Esophagus squamous epithelium (tissue), 4 donors: ENCODE measurements around the gene SH3D21.

Source experiments
- POLR2A ChIP-seq, 4 donors: fragments of 450-650 bp; IDR thresholded peaks; one replicate each; pipeline ENCODE4 v1.6.1; 2017; ENCODE audit warnings: antibody characterized with exemption in 4 of 4, mild to moderate bottlenecking in 4 of 4, moderate library complexity in 3 of 4
- TF ChIP-seq, protein P1 (sequence below), 6 experiments: fragments of 450-650 bp in 4 of 6; fragments of 200-600 bp in 2 of 6; sonication (generic) in 2 of 6; IDR thresholded peaks; one replicate each; pipeline ENCODE4 v1.5.1; 2016 to 2019; ENCODE audit warnings: antibody characterized with exemption in 6 of 6, mild to moderate bottlenecking in 4 of 6, moderate library complexity in 4 of 6

DNA sequence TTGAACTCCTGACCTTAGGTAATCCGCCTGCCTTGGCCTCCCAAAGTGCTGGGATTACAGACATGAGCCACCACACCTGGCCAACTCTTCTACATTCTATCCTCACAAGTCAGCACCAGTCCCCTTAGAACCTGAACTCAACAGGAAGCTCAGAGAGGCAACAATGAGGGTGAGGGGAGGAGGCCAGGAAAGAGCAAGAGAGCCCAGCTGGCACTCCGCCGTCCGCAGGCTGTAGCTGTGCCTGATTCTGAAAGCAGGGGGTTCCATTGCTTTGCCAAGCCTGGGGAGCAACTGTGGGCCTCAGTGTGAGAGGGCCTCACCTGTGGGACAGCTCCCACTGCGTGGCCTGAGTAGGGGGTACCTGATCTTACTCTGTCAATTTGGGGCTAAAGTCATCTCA, 60.9 kb downstream of the SH3D21 start:
- TF ChIP-seq, protein P1, sequence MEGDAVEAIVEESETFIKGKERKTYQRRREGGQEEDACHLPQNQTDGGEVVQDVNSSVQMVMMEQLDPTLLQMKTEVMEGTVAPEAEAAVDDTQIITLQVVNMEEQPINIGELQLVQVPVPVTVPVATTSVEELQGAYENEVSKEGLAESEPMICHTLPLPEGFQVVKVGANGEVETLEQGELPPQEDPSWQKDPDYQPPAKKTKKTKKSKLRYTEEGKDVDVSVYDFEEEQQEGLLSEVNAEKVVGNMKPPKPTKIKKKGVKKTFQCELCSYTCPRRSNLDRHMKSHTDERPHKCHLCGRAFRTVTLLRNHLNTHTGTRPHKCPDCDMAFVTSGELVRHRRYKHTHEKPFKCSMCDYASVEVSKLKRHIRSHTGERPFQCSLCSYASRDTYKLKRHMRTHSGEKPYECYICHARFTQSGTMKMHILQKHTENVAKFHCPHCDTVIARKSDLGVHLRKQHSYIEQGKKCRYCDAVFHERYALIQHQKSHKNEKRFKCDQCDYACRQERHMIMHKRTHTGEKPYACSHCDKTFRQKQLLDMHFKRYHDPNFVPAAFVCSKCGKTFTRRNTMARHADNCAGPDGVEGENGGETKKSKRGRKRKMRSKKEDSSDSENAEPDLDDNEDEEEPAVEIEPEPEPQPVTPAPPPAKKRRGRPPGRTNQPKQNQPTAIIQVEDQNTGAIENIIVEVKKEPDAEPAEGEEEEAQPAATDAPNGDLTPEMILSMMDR (IDR thresholded peaks at IDR 0.05), result no peak
- no peak for TF ChIP-seq POLR2A (IDR thresholded peaks at IDR 0.05)
